H54 (cell line): ENCODE results near the gene MAPK11.
A peak's percentile ranks its signal among the peaks of the same experiment; 100 is the strongest.

Experiments used
- DNase-seq: peaks from one replicate; pipeline ENCODE4 v3.0.0; 2011; ENCODE audit warnings: low spot score, mixed read lengths; ENCODE audit not compliant: insufficient read length
- FAIRE-seq: peaks from 3 replicates; lab custom pipeline; 2011; peaks lifted over from hg19 to GRCh38; lab: Jason Lieb, UNC
- POLR2A ChIP-seq: IDR thresholded peaks from 2 replicates; pipeline ENCODE4 v1.6.1; 2011; ENCODE audit warnings: low read depth, mild to moderate bottlenecking, low read length

Gene MAPK11

GRCh38 chr22:50312371-50312770 is 42.2 kb upstream of the MAPK11 start:
- DNase-seq (no peak), FAIRE-seq (no peak)
- no peak for TF ChIP-seq POLR2A

- no peak for TF ChIP-seq POLR2A
- DNase-seq (no peak), FAIRE-seq (no peak)
Measured at GRCh38 chr22:50311606-50312351, 41.6 kb upstream of the MAPK11 start.

- TF ChIP-seq POLR2A, result no peak
- FAIRE-seq (no peak), DNase-seq (no peak)
Measured at GRCh38 chr22:50310949-50311444, 40.8 kb upstream of the MAPK11 start.

DNA sequence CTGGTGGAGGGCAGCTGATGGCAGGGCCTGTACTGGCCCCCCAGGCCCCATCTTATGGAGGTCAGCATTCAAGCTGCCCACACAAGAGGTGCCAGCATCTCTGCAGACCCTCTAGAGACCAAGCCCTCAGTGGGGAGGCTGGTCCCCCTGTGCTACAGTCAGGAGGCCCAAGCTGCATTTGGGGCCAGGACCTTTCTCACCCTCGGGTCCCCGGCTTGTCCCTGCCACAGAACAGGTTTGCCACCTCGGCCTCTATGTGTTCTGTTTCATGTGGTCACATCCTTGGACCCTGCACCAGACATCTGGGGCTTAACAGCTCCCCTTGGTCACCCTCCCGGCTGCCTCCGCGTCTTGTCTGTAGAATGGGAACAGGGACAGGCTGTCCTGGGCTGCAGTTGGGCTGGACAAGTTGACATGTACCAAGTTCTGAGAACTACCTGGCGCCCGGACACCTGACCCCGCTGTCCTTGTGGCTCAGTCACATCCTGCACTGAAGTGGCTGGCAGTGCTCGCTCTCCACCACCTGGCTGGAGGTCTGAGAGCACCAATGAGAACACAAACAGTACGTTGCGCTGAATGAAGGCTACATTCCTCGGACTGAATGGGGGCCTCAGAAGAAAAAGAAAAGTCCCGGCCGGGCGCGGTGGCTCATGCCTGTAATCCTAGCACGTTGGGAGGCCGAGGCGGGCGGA is 40.0 kb upstream of the MAPK11 start:
- DNase-seq, result no peak
- no peak for FAIRE-seq
- TF ChIP-seq POLR2A, result no peak

DNA sequence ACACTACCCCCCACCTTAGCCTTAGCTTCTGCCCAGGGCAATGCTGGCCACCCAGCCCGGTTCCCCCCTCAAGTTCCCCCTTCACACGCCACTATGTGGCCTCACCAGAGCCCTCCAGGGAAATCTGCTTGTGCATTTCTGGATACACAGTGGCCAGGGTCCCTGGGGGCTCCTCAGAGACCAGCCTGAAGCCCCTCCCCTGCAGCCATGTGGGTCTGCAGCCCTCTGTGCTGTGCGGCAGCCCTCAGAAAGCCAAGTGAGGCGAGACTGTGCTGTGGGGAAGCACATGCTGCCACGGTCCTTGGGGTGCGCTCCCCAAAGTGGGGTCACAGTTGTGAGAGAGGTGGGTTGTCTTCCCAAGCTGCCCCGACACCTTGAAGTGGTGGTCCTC is 39.4 kb upstream of the MAPK11 start:
- FAIRE-seq (no peak), DNase-seq (no peak)
- no peak for TF ChIP-seq POLR2A

DNA sequence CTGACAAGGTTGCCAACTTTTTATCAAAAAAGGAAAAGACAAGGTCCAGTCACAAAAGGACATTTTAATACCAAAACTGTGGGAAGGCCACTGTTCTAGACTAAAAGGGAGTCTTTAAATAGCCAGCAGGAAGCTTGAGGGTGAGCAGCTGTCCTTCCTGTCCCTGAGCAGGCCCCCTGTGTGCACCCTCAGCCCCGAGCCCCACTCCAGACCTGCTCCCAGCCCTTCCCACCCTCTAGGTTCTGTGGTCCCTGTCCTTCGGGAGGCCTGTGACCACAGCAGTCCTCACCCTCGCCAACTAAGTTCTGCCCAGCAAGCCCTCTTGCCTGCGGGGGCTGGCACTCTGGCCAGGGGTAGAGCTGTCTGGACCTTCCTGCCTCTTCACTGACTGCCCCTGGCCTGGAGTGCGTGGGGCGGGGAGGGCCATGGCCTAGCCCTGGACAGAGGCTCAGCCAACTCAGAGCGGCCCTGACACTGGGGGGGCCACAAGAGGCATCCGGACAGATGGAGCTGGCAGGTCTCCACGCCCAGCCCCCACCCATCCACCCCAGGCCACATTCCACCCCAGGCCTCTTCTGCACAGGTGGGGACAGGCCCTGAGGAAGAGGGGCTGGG is 38.9 kb upstream of the MAPK11 start:
- DNase-seq, result no peak
- FAIRE-seq, result no peak

GRCh38 chr22:50308597-50308935 is 38.4 kb upstream of the MAPK11 start:
- 0 out of 2 replicates have a peak, but pooled peaks have one; percentile 36 for TF ChIP-seq POLR2A
- DNase-seq (no peak), FAIRE-seq (no peak)

More for the DNA sequence above, 38.9 kb upstream of the MAPK11 start:
- no peak for TF ChIP-seq POLR2A

- FAIRE-seq (no peak), DNase-seq (no peak)
- no peak; the same call in 1 of the 2 replicates for TF ChIP-seq POLR2A
Measured at GRCh38 chr22:50307890-50308596, 37.9 kb upstream of the MAPK11 start.

- DNase-seq, result no peak
- peak; percentile 73 for TF ChIP-seq POLR2A
- no peak for FAIRE-seq
Measured at GRCh38 chr22:50306753-50307749, 36.9 kb upstream of the MAPK11 start, which contains the start of gene PLXNB2. PLXNB2 (minus strand) TSS chr22:50307646; CDS start chr22:50290584, 17,062 bp downstream.

DNA sequence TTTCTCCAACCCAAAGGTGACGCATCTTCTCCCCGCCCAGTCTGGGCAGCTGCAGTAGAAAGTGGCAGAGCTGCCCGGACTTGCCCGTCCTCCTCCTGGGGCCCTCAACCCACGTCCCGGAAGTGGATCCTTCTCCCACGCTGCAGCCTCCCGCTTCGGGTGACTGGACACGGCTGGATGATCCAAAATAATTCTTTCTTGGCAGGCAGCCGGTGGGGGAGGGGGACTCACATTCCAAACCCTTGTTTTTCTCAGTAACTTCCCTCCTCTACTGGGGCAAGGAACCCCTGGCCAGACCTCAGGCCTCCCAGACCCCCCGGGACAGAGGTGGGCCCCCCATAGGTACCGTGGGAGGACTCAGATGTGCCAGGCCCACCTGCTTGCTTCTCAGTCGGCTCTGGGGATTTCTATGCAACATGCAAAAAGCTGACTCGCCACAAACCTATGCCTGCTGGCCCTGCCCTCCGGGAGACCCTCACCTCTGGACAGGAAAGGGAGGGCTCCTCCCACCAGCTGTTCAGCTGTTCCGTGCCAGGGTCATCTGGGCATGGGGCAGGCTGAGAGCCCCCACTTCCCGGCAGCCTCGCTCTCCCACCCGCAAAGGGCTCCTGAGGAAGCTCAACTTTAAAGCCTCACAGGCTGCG is 35.9 kb upstream of the MAPK11 start:
- FAIRE-seq (no peak), DNase-seq (peak; percentile 97)
- TF ChIP-seq POLR2A, result no peak

DNA sequence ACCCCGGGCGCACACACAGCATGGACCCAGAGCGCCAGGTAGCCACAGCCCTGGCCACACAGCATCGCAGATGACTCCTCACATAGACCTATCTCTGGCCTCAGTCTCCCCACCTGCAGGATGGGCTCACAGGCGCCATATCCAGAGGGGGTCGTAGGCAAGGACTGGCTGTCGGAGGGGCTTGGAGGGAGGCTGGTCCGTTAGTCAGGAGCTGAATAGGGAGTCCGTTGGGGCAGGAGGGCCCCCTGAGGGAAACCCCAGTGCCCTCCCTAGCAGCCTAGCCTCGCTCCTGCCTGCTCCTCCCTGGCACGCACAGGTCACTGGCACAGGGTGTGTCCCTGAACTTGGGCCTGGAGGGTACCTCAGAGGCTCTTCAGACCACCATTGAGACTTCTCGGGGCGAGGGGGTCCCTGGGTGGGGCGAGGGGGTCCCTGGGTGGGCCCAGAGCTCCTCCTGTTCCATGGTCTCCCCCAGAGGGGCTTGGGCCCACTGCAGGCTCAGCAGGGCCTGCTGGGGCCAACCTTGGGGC is 35.3 kb upstream of the MAPK11 start:
- TF ChIP-seq POLR2A, result no peak
- DNase-seq (no peak), FAIRE-seq (no peak)
